ENCODE measurements around the gene ZHX3. TPM values are rescaled to one million over a fixed set of nuclear protein-coding genes. Genes with fewer than 3 reads are reported as not detected.

ZHX3 gene
- total and polyA plus RNA-seq, 2 of the 13 experiments (the other 11 are each of a cell fraction or from before 2014, with no cell fraction given) = 8.4 to 11.7 TPM

DNA sequence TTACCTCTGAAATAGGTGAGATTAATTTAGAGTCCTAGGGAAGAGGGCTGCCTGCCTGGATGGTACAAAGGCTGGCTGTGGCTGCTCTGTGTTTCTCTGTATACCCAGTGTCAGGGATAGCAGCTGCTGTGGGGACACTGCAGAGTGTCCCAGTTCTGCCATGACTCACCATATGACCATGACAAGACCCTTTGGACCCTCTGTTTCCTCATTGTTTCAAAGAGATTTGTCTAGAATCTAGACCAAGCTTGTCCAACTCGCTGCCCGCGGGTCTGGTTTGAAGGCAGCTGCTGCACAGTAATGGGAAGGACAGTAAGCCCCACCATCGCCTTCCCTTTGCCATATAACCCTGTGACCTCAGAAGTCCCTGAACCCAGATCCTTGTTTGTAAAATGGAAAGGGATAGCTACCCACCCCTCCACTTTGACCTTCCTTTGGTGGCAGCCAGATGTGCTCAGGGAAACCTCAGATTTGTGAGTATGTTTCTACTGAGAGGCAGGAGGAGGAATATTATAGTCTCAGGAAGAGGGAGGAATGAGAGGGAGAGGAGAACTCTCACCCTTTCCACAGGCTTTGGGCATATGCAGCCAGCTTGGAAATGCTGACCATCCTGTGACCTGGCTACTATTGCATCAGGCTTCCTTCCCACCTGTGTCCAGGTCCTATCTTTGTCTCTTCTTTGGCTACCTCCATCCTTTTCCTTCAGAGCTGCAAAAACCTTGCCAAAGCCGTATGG lies 166.2 kb downstream of the ZHX3 start (continued):
- TF ChIP-seq, protein P1, sequence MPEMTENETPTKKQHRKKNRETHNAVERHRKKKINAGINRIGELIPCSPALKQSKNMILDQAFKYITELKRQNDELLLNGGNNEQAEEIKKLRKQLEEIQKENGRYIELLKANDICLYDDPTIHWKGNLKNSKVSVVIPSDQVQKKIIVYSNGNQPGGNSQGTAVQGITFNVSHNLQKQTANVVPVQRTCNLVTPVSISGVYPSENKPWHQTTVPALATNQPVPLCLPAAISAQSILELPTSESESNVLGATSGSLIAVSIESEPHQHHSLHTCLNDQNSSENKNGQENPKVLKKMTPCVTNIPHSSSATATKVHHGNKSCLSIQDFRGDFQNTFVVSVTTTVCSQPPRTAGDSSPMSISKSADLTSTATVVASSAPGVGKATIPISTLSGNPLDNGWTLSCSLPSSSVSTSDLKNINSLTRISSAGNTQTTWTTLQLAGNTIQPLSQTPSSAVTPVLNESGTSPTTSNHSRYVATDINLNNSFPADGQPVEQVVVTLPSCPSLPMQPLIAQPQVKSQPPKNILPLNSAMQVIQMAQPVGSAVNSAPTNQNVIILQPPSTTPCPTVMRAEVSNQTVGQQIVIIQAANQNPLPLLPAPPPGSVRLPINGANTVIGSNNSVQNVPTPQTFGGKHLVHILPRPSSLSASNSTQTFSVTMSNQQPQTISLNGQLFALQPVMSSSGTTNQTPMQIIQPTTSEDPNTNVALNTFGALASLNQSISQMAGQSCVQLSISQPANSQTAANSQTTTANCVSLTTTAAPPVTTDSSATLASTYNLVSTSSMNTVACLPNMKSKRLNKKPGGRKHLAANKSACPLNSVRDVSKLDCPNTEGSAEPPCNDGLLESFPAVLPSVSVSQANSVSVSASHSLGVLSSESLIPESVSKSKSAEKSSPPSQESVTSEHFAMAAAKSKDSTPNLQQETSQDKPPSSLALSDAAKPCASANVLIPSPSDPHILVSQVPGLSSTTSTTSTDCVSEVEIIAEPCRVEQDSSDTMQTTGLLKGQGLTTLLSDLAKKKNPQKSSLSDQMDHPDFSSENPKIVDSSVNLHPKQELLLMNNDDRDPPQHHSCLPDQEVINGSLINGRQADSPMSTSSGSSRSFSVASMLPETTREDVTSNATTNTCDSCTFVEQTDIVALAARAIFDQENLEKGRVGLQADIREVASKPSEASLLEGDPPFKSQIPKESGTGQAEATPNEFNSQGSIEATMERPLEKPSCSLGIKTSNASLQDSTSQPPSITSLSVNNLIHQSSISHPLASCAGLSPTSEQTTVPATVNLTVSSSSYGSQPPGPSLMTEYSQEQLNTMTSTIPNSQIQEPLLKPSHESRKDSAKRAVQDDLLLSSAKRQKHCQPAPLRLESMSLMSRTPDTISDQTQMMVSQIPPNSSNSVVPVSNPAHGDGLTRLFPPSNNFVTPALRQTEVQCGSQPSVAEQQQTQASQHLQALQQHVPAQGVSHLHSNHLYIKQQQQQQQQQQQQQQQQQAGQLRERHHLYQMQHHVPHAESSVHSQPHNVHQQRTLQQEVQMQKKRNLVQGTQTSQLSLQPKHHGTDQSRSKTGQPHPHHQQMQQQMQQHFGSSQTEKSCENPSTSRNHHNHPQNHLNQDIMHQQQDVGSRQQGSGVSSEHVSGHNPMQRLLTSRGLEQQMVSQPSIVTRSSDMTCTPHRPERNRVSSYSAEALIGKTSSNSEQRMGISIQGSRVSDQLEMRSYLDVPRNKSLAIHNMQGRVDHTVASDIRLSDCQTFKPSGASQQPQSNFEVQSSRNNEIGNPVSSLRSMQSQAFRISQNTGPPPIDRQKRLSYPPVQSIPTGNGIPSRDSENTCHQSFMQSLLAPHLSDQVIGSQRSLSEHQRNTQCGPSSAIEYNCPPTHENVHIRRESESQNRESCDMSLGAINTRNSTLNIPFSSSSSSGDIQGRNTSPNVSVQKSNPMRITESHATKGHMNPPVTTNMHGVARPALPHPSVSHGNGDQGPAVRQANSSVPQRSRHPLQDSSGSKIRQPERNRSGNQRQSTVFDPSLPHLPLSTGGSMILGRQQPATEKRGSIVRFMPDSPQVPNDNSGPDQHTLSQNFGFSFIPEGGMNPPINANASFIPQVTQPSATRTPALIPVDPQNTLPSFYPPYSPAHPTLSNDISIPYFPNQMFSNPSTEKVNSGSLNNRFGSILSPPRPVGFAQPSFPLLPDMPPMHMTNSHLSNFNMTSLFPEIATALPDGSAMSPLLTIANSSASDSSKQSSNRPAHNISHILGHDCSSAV (CRISPR knock-in tag; IDR thresholded peaks at IDR 0.05; ENCODE audit: borderline replicate concordance) = no peak
- no peak for TF ChIP-seq ZNF24 (IDR thresholded peaks at IDR 0.05)
- TF ChIP-seq ELF1 (CRISPR knock-in tag; IDR thresholded peaks at IDR 0.05) = peak; percentile 49
- TF ChIP-seq ZNF646 (CRISPR knock-in tag; IDR thresholded peaks at IDR 0.05) = no peak
- TF ChIP-seq SKI (IDR thresholded peaks at IDR 0.05; ENCODE audit: partially characterized antibody) = peak; percentile 82
- no peak for TF ChIP-seq TRIM22 (IDR thresholded peaks at IDR 0.05)
- TF ChIP-seq SNAI1 (CRISPR knock-in tag; IDR thresholded peaks at IDR 0.05; ENCODE audit: borderline replicate concordance) = no peak
- TF ChIP-seq TEAD2 (CRISPR knock-in tag; IDR thresholded peaks at IDR 0.05) = no peak
- TF ChIP-seq CAMTA2 (CRISPR knock-in tag; IDR thresholded peaks at IDR 0.05; ENCODE audit: borderline replicate concordance) = no peak
- no peak for TF ChIP-seq MAZ (IDR thresholded peaks at IDR 0.05; ENCODE audit: borderline replicate concordance, low read depth, low read length)
- no peak for TF ChIP-seq MAZ (CRISPR knock-in tag; IDR thresholded peaks at IDR 0.05; ENCODE audit: low read depth)
